Activated CD4-positive, alpha-beta T cell treated with anti-CD3 and anti-CD28 coated beads for 24 hours (primary cell): ENCODE data around the gene CD96.
"Not testable (repeated sequence)": the region's sequence is repeated elsewhere in the genome, so short reads cannot be mapped to it uniquely, and the experiment has no call there.

Experiments
- DNase-seq, 2 donors: peaks; one replicate each; pipeline ENCODE4 v3.0.0-alpha.2; 2020; ENCODE audit warnings: low read depth in 2 of 2

Gene CD96

GRCh38 chr3:111548756-111549155, 6.8 kb downstream of the CD96 start:
- DNase-seq: no peak

- not testable (repeated sequence) for DNase-seq
These were observed 19.9 kb downstream of the CD96 start for GRCh38 chr3:111561902-111562301.

- DNase-seq: no peak
These were observed 24.8 kb downstream of the CD96 start for GRCh38 chr3:111566844-111567243.

- DNase-seq: no peak
These were observed 26.4 kb downstream of the CD96 start for GRCh38 chr3:111568355-111568754.

- DNase-seq: no peak
These were observed 26.9 kb downstream of the CD96 start for GRCh38 chr3:111568911-111569310.

DNA sequence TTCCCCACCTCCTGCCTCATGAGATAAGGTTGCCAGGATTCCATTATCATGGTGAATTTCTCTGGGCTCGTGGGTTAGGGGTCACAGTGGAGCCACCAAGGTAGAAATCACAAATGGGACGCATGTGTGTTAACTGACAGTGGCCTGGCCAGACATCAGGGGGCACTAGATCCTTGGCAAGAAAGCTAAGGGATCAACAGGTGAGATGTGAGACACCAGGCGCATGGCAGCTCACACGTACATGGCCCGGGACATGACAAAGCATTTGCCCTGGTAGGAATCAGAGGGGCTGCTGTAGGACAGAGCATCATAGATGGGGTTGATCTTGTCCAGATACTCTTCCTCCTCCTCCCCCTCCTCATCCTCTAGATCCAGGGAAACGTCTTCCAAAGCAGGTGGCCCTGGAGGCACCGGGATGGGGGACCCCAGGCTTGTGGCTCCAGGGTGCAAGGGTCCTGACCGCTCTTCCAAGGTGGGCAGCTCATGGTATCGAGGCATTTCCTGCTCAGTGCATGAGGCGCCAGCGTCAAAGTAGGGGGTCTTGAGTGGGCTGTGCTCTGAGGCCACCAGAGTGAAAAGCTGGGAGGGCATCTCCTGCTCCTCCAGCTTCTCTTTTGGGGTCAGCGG, 28.5 kb downstream of the CD96 start:
- no peak for DNase-seq

- DNase-seq: no peak
These were observed 29.3 kb downstream of the CD96 start for GRCh38 chr3:111571282-111571681.

DNA sequence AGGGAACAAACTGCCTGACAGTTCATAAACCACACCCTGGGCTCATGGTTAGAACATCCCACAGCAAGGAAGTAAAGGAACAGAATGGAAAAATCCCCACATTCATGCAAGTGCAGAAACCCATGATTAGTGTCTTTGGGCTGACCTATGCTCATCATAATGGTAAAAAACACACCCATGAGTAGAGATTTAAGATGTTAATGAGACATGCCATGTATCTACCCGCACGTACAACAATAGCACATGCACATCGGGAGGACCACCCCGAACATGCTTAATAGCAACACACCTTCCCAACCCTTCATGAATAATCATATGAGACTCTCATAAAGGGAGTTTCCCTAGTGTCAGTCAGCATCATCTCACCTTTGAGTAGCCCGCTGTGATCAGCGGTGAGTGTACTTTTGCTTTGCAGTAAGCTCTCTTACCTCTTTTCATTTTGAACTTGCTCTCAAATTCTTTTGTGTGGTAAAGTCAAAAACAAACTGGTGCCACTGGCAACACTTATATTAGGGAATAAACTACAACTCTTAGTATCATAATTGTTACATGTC, 30.0 kb downstream of the CD96 start:
- DNase-seq: no peak

- no peak for DNase-seq
These were observed 35.1 kb downstream of the CD96 start for GRCh38 chr3:111577113-111577512.

- DNase-seq: no peak
These were observed 36.0 kb downstream of the CD96 start for GRCh38 chr3:111577798-111578685.

- DNase-seq: no peak
These were observed 36.9 kb downstream of the CD96 start for GRCh38 chr3:111578867-111579266.

DNA sequence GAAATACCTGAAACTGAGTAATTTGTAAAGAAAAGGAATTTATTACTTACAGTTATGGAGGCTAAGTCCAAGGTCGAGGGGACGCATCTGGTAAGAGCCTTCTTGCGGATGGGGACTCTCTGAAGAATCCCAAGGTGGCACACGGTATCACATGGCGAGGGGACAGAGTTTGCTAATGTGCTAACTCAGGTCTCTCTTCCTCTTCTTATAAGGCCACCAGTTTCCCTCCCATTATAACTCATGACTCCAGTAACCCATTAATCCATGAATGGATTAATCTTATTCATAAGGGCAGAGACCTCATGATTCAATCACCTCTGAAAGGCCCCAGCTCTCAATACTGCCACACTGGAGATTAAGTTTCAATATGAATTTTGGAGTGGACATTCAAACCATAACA, 37.5 kb downstream of the CD96 start:
- DNase-seq: no peak

- no peak for DNase-seq
These were observed 39.6 kb downstream of the CD96 start for GRCh38 chr3:111581403-111582119.

- no peak for DNase-seq
These were observed 40.1 kb downstream of the CD96 start for GRCh38 chr3:111582120-111582474.

GRCh38 chr3:111584744-111585143, 42.7 kb downstream of the CD96 start:
- DNase-seq: no peak

GRCh38 chr3:111585217-111585616, 43.2 kb downstream of the CD96 start:
- DNase-seq: no peak

DNA sequence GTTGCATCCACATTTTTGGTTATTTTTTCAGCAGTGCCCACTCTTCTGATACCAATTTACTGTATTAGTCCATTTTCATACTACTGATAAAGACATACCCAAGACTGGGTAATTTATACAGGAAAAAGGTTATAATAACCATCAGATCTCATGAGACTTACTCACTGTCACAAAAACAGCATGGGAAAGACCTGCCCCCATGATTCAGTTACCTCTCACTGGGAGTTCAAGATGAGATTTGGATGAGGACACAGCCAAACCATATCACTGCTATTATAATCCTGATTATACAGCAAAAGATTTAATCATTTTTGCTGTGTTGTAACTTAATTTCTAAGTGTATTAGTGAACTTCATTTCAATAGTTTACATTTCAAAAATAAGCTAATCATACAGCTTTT, 46.5 kb downstream of the CD96 start:
- DNase-seq: no peak

GRCh38 chr3:111589303-111590142, 47.5 kb downstream of the CD96 start:
- no peak for DNase-seq

DNA sequence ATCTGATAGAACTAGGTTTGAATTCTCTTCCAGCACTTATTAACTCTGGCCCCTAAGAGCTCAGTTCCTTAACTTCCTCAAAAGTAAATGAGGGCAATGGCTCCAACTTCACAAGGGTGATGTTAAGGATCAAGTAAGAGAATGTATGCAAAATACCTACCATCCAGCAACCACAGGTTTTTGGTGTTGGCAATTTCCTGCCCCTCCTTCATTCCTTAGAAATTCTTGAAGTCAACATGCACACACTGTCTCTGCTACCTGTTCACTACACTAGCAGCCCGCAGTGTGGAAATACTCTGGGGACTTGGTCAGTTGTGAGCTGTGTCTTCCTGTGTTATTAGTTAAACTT, 48.1 kb downstream of the CD96 start:
- no peak for DNase-seq

- DNase-seq: no peak
These were observed 49.6 kb downstream of the CD96 start for GRCh38 chr3:111591555-111591954.

DNA sequence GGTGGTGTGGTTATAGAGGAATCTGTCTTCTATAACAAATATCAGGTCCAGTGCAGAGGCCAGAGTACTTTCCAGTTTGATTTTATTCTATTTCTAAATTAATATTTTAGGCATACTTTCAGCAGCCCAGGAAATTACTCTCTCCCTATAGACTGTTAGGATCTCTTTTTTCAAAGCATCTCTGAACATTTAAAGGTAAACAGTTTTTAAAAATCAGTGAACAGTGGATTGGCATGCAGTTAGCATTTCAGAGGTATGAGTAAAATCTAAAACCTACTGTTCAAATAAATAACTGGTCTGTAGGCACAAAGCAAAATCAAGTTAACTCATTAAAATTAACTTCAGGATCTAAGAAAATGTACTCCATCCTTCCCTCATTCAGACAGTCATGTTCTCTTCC, 50.1 kb downstream of the CD96 start:
- no peak for DNase-seq

GRCh38 chr3:111592936-111593335, 50.9 kb downstream of the CD96 start:
- no peak for DNase-seq
